LNCAP (cell line): ENCODE results near the gene MVB12B.

ENCODE experiments used
- CTCF ChIP-seq: fragments of 450-650 bp; IDR thresholded peaks from 2 replicates; pipeline ENCODE4 v1.5.1; 2017; ENCODE audit warnings: mild to moderate bottlenecking

Gene MVB12B

GRCh38 chr9:126328407-126328806 lies 1.8 kb downstream of the MVB12B start:
- no peak for TF ChIP-seq CTCF

GRCh38 chr9:126329476-126330275 lies 3.0 kb downstream of the MVB12B start:
- no peak for TF ChIP-seq CTCF

GRCh38 chr9:126330536-126330935 lies 3.9 kb downstream of the MVB12B start:
- TF ChIP-seq CTCF: no peak

- no peak for TF ChIP-seq CTCF
Observed at GRCh38 chr9:126331964-126332748, 5.5 kb downstream of the MVB12B start.

GRCh38 chr9:126334721-126335621 lies 8.3 kb downstream of the MVB12B start:
- TF ChIP-seq CTCF: no peak

GRCh38 chr9:126335837-126336735 lies 9.5 kb downstream of the MVB12B start:
- TF ChIP-seq CTCF: no peak
